ENCODE results near the gene SLC38A10. TPM values are rescaled to one million over a fixed set of nuclear protein-coding genes. Genes with fewer than 3 reads are reported as not detected.

Gene SLC38A10
- total and polyA plus RNA-seq, 2 of the 4 experiments (the other 2 are of a cell fraction), result 12.7 to 46.7 TPM

- no peak for TF ChIP-seq CHD1 (IDR thresholded peaks at IDR 0.05; ENCODE audit: low read depth, low read length)
These were observed 30.0 kb upstream of the SLC38A10 start (continued) for GRCh38 chr17:81324851-81325713.

- Histone ChIP-seq H3K23ac (ENCODE audit: low read depth, low read length) (no peak overlapping the region), H2AK9ac (replicated peaks; ENCODE audit: low read depth, low read length, poor library complexity) (no peak overlapping the region), H3K4ac (ENCODE audit: low read depth, low read length) (no peak overlapping the region), H2BK120ac (ENCODE audit: low read depth, low read length) (no peak overlapping the region), H3K4me3 (ENCODE audit: insufficient read depth, low read depth, low read length) (no peak overlapping the region), H3K4me2 (ENCODE audit: low read depth, low read length) (no peak overlapping the region), H2BK5ac (ENCODE audit: low read depth, low read length, poor library complexity, severe bottlenecking) (no peak overlapping the region), H2AFZ (replicated peaks; ENCODE audit: low read length, poor library complexity) (no peak overlapping the region), H2BK20ac (ENCODE audit: low read depth, low read length) (no peak overlapping the region), H3K27ac (ENCODE audit: insufficient read depth, low read length) (no peak overlapping the region), H3K18ac (ENCODE audit: low read depth, low read length) (no peak overlapping the region), H4K5ac (ENCODE audit: low read depth, low read length) (no peak overlapping the region), H4K91ac (ENCODE audit: insufficient read depth, low read depth, low read length) (no peak overlapping the region), H3K56ac (ENCODE audit: extremely low read depth, insufficient read depth, low read length) (no peak overlapping the region), H3K4me1 (ENCODE audit: control insufficient read depth, insufficient read depth, low read length) (peaks cover 11% of the 10 kb centered on the region), H3K79me1 (ENCODE audit: low read depth in 1 of 2, low read length in 2 of 2) (no peaks in the 10 kb centered on the region), H3K9me3 (ENCODE audit: control insufficient read depth, insufficient read depth, low read length) (no peaks in the 10 kb centered on the region), H4K20me1 (ENCODE audit: insufficient read depth, low read length) (no peaks in the 10 kb centered on the region), H3K14ac (replicated peaks; ENCODE audit: low read depth, low read length) (no peak overlapping the region), H3K9ac (ENCODE audit: low read depth, low read length) (no peak overlapping the region), H2AK5ac (ENCODE audit: low read depth, low read length) (no peak overlapping the region), H2BK15ac (ENCODE audit: low read depth, low read length) (no peak overlapping the region), H3K27me3 (ENCODE audit: control insufficient read depth, insufficient read depth, low read length) (peaks cover 7% of the 10 kb centered on the region), H3K9me1 (ENCODE audit: insufficient read depth, low read length) (peaks cover 3% of the 10 kb centered on the region; the same call in 1 of the 2 replicates), H3K36me3 (ENCODE audit: control insufficient read depth, insufficient read depth, low read length) (no peaks in the 10 kb centered on the region), H4K8ac (ENCODE audit: low read depth in 2 of 2, low read length in 2 of 2) (no peak overlapping the region)
- intact Hi-C loops (cut with micrococcal nuclease), result no loop called here
- ChIA-PET CTCF (no interaction called here), POLR2A (ENCODE audit: unreplicated experiment) (no interaction called here)
- dilution Hi-C loops (cut with HindIII; ENCODE audit: low sequenced_read_pairs, unreplicated experiment), result no loop called here
- BruUV-seq (replicated peaks), result no TSS peak
- TF ChIP-seq RAD21 (IDR thresholded peaks at IDR 0.05; ENCODE audit: low read length) (no peak), MAFK (IDR thresholded peaks at IDR 0.05; ENCODE audit: low read depth, low read length) (no peak), RFX5 (IDR thresholded peaks at IDR 0.05; ENCODE audit: low read depth, low read length) (no peak), CEBPB (IDR thresholded peaks at IDR 0.05; ENCODE audit: low read depth, low read length) (no peak), POLR2A (IDR thresholded peaks at IDR 0.05; ENCODE audit: low read depth, low read length) (no peak), CTCF (conservative IDR thresholded peaks at IDR 0.05; ENCODE audit: low read depth, low read length) (no peak), ELK1 (IDR thresholded peaks at IDR 0.05; ENCODE audit: borderline replicate concordance, low read depth, low read length) (no peak), NFE2L2 (IDR thresholded peaks at IDR 0.05; ENCODE audit: low read depth, low read length) (no peak), BHLHE40 (IDR thresholded peaks at IDR 0.05; ENCODE audit: low read depth, low read length) (no peak), USF2 (IDR thresholded peaks at IDR 0.05; ENCODE audit: low read depth, low read length) (no peak), CHD1 (IDR thresholded peaks at IDR 0.05; ENCODE audit: low read depth, low read length) (no peak), MAZ (IDR thresholded peaks at IDR 0.05; ENCODE audit: borderline replicate concordance, low read depth, low read length) (no peak)
- 100% methylated on average over 1 of the region's 17 CpGs; no CpG with 5 or more reads in 1 of the 2 experiments for WGBS, 2 experiments (ENCODE audit: extremely low coverage in 2 of 2, insufficient read length in 1 of 2)
- no peak for DNase-seq
- no peak for ATAC-seq (ENCODE audit: low read depth)
- in situ Hi-C loops (cut with MboI; ENCODE audit: low sequenced_read_pairs), result no loop called here
These were observed 29.2 kb upstream of the SLC38A10 start for GRCh38 chr17:81324177-81324850.

All from IMR-90 (cell line).